Sigmoid colon (tissue), 4 donors: Measurements from ENCODE around the gene HNRNPA3.

Source experiments
- CTCF ChIP-seq, 4 experiments: fragments of 450-650 bp in 3 of 4; fragments of 200-600 bp in 1 of 4; IDR thresholded peaks; one replicate each; pipeline ENCODE4 v1.5.1; 2016 to 2019; ENCODE audit warnings: antibody characterized with exemption in 4 of 4, mild to moderate bottlenecking in 3 of 4, moderate library complexity in 2 of 4
- EP300 ChIP-seq, 4 donors: sonication (generic); formaldehyde crosslinking; IDR thresholded peaks; one replicate each; pipeline ENCODE4 v1.6.1; 2017; ENCODE audit warnings: antibody characterized with exemption in 4 of 4
- POLR2A ChIP-seq, 2 donors: fragments of 450-650 bp; IDR thresholded peaks; one replicate each; pipeline ENCODE4 v1.6.1; 2016; ENCODE audit warnings: antibody characterized with exemption in 2 of 2, mild to moderate bottlenecking in 2 of 2, moderate library complexity in 2 of 2
- POLR2AphosphoS5 ChIP-seq, 4 donors: sonication (generic); formaldehyde crosslinking; IDR thresholded peaks; one replicate each; pipeline ENCODE4 v1.6.1; 2017; ENCODE audit warnings: antibody characterized with exemption in 4 of 4

- no peak for TF ChIP-seq POLR2AphosphoS5 (IDR thresholded peaks at IDR 0.05)
- no peak for TF ChIP-seq CTCF (IDR thresholded peaks at IDR 0.05)
- no peak for TF ChIP-seq EP300 (IDR thresholded peaks at IDR 0.05)
- TF ChIP-seq POLR2A (IDR thresholded peaks at IDR 0.05): no peak
Measured at GRCh38 chr2:177262092-177262491, 49.5 kb downstream of the HNRNPA3 start.
